Stimulated activated CD4-positive, alpha-beta T cell treated with anti-CD3 and anti-CD28 coated beads, Interleukin-12 subunit alpha, Interleukin-12 subunit beta, amount 100 ng/mL, for 4 hours (primary cell): ENCODE measurements around the gene SORL1.

Source experiments
- DNase-seq: peaks from one replicate; pipeline ENCODE4 v3.0.0-alpha.2; 2020

Gene SORL1

GRCh38 chr11:121451178-121451985, 732 bp upstream of the SORL1 start:
- no peak for DNase-seq

DNA sequence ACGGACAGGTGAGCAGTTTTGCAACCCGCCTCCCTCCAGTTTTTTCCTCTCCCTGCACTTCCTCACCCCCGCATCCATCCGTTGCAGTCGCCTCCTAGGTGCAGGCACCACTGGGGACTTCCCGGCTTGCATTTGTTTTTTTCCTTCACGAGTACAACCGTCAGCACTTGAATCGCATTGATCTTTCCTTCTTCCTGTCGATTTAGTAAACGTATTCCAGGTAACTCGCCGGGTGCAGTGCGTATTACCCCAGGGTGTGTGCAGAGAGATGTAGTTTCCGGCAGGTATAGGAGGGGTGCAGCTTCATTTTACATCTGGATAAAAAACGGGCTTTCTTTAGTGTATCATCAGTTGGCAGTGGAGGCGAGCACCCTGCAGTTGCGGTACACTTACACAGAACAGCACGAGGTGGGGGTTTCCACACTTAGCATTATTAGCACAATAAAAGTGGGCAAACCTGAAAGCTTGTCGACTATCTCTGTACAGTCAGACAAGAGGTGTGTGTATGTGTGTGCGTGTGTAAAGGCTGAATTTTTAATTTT, 566 bp downstream of the SORL1 start, which contains the start of gene SORL1-AS1:
SORL1-AS1 (minus strand) TSS at position 359 of the 542 bp plus-strand sequence.
- DNase-seq: peak; percentile 37

DNA sequence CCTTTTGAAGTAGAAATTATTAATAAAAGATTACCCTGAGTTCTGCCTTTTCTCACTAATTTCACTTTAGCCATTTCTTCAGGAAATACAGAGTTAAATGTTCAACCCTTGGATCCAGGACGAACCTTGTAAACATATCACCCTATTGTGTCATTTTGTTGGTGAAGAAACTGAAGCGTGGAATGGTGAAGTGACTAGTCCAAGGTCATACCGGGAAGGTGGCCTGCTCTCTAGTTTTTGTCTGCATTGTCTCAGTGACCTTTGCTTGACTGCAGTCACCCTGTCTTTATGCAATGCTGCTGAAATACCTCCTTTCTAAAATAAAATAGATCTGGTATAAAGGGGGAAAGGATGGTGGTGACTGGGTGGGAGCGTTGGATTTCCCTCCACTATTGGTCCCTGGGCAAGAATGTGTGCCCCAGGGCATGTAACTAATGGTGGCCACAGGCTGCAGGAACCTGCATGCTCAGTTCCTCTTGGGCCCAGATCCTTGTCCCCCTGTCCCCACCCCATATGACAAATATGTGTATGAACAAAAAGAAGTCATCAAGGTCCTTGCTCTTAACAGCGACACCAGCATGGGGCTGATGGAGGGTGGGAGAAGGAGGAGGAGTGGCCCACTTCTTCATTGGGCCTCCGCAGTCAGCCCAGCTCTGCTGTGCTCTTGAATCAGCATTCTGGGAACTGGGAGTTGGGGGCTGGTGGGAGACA, 1.6 kb downstream of the SORL1 start:
- no peak for DNase-seq

- no peak for DNase-seq
Observed at GRCh38 chr11:121455115-121455514, 3.0 kb downstream of the SORL1 start.

GRCh38 chr11:121456151-121456550, 4.0 kb downstream of the SORL1 start:
- DNase-seq: no peak

DNA sequence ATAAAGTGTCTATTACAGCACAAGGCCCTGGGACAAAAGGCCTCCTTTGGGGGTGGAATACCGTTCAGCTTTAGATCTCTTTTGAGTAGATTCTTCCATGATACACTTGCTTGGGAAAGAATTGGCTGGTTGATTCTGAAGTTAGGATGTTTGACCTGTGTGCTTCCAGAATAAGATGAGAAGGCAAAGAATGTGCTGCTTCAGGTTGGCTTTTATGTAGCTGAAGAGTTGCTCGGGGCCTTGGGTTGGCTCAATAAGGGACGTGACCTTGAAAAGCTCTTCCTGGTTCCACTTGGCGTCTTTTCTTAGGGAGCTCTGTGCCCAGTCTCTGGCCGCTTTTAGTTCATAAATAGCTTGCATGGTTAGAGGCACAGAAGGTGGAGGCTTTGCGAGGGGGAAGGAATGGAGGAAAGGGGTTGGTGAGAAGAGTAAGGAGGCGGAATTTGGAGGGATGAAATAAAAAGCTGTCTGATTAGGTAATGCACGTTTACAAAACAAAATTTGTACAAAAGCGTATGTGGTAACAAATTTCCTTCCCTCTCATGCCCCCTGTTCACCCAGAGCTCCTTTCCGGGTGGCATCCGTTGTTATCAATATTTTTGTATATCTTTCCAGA, 4.8 kb downstream of the SORL1 start:
- no peak for DNase-seq

GRCh38 chr11:121458551-121458950, 6.4 kb downstream of the SORL1 start:
- no peak for DNase-seq

DNA sequence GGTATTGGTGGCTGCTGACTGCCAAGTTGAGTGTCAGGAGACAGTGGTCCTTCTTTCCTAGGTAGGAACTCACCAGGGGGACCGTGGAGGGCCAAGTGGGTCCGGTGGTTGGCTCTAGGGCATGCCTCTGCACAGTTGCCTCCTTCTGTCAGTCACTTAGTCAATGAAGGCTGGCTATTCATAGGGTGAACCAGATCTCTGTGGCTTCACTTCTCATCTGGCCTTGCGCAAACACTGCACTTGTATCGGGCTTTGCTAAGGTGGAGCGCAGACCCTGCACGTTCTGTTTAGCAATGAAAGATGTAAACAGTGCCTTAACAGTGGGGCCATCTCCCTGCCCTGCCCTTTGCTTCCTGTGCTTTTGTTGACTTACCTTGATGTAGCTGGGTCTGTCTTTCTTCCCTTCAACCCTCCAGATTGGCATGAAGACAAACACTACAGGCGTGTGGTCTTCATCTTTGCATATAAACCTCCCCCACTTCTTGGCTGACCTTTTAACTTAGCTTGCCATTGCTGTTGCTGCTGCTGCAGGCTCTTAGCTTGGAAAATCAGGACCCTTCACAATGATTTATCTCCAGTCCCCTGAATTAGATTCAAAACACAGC, 7.4 kb downstream of the SORL1 start:
- no peak for DNase-seq

- DNase-seq: no peak
Observed at GRCh38 chr11:121460941-121461514, 8.9 kb downstream of the SORL1 start.

GRCh38 chr11:121461843-121462242, 9.7 kb downstream of the SORL1 start:
- no peak for DNase-seq

DNA sequence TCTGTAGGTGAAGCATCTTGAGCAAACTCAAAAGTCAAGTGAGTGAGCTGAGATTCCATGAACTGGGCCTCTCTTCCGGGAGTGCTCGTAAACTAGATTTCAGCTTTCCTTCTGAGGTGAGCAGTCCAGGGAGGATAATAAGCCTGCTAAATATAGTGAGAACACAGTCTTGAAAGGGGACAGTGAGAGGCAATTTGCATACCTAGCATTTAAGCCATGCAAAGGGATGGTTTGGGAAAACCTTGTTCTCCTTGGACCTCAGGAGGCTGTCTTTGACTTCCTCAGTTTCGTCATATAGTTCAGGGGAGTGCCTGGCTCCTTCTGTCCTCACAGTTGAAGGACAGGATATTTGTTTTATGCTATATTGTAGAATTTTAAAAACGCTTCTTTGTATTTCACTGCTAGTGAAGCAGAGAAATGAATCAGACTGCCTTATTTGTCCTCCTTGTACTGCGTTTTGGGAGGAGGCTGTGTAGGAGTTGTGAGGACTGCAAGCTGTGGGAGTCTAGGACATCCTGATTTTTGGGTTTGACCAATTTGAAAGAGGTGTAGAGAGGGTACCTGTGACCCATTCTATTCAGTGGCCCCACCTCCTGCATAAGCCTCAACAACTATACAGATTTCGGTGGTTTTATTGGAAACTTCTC, 11.7 kb downstream of the SORL1 start:
- DNase-seq: no peak

- DNase-seq: peak; percentile 68
Observed at GRCh38 chr11:121464352-121464946, 12.3 kb downstream of the SORL1 start.

DNA sequence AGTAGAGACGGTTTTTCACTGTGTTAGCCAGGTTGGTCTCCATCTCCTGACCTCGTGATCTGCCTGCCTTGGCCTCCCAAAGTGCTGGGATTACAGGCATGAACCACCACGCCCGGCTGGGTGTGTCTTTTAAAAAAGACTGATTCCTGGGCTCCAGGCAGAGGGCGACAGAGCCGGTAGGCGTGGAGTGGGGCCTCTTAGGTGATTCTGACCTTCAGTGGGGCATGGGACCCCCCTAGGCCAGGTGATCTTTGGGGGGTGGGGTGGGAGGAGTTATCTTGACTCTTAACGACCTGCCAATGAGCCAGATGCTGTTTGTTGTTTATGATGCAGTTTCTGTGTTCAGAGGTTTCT, 13.6 kb downstream of the SORL1 start:
- no peak for DNase-seq

- peak; percentile 29 for DNase-seq
Observed at GRCh38 chr11:121466063-121466794, 14.1 kb downstream of the SORL1 start.

DNA sequence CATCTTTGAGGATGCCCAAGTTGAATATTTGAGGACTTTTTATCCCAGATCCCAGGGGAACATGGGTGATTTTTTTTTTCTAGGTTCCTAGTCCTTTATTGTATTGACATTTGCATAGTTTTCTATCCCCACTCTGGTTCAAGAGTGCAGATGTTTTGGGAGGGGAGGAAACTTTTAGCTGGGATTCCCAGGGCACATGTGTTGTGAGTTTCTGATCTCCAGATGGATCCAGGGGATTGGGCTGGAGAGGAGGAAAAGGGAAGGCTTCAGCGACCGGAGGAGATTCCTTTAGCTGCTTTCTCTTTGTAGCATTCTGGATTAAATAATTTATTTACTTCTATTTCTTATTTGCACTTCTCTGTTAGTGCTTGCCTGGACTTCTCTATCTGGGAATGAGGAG, 15.4 kb downstream of the SORL1 start:
- DNase-seq: no peak

GRCh38 chr11:121467965-121468364, 15.9 kb downstream of the SORL1 start:
- DNase-seq: peak; percentile 69

- DNase-seq: no peak
Observed at GRCh38 chr11:121469910-121470309, 17.8 kb downstream of the SORL1 start.

- DNase-seq: no peak
Observed at GRCh38 chr11:121471167-121471566, 19.1 kb downstream of the SORL1 start.

DNA sequence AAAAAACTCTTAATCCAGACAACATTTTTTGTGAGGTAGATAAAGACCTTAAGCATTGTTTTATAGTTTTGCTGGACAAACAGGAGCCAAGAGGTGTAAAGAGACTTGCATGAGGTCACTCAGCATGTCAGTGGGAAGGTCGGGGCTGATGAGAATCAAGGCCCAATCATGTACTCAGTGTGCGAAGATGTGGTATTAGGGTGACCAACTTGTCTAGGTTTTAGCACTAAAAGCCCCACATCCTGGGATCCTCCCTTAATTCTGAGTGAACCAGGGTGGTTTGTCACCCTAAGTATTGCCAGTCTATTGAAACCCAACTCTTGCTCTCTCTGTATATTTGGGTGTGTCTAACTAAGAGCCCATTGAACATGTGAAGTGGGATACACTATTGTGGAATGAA, 20.2 kb downstream of the SORL1 start:
- no peak for DNase-seq

- DNase-seq: no peak
Observed at GRCh38 chr11:121473064-121473777, 21.1 kb downstream of the SORL1 start.
